H1 (cell line): ENCODE measurements around the gene SMARCB1. TPM values are rescaled to one million over a fixed set of nuclear protein-coding genes. Genes with fewer than 3 reads are reported as not detected.

Experiments used
- ATF3 ChIP-seq: IDR thresholded peaks from 2 replicates; pipeline ENCODE4 v1.6.1; 2011; ENCODE audit warnings: low read depth, mild to moderate bottlenecking, low read length; ENCODE audit not compliant: insufficient read depth
- CHD7 ChIP-seq: fragments of 300-600 bp; sonication (generic); IDR thresholded peaks from 2 replicates; pipeline ENCODE4 v1.7.1; 2012; ENCODE audit warnings: low read length, moderate library complexity, mild to moderate bottlenecking, inconsistent platforms; ENCODE audit not compliant: insufficient replicate concordance
- MAFK ChIP-seq: IDR thresholded peaks from 2 replicates; pipeline ENCODE4 v1.6.1; 2012; ENCODE audit warnings: low read depth, mild to moderate bottlenecking, improper control_type of control experiment, low read length
- NRF1 ChIP-seq: IDR thresholded peaks from 2 replicates; pipeline ENCODE4 v1.6.1; 2011; ENCODE audit warnings: mild to moderate bottlenecking, low read depth, low read length, improper control_type of control experiment
- TAF1 ChIP-seq: IDR thresholded peaks from 2 replicates; pipeline ENCODE4 v1.6.1; 2011; ENCODE audit warnings: mild to moderate bottlenecking, low read depth, low read length
- polyA plus RNA-seq, 7 experiments: library from polyadenylated mRNA; depleted of rRNA in 3 of 7; stranded (reverse) in 5 of 7; unstranded in 2 of 7; fragments of >200 nt in 5 of 7; fragments of 200-250 nt in 2 of 7; gene quantifications; 1 replicate in 5 of 7; 2 replicates in 1 of 7; 4 replicates in 1 of 7; pipeline versions ENCODE4 v1.2.1 to v1.2.3, GENCODE V29; 2011 to 2013; ENCODE audit warnings: missing spikeins in 2 of 7, mixed read lengths in 2 of 7
- total RNA-seq: library from RNA; stranded (reverse); fragmentation: NEBNext Ultra II Directional; extraction: Animal tissue kit (Norgen Biotek cat#: 25700); gene quantifications from 2 replicates; pipeline ENCODE4 v1.2.1, GENCODE V29; 2021

Gene SMARCB1
- total and polyA plus RNA-seq, 2 of the 8 experiments (the other 6 are each of a cell fraction or from before 2014, with no cell fraction given): 116 to 145 TPM

- no peak for TF ChIP-seq CHD7
- TF ChIP-seq MAFK: no peak
- no peak for TF ChIP-seq ATF3
- TF ChIP-seq NRF1: no peak
- no peak for TF ChIP-seq TAF1
Measured at GRCh38 chr22:23833017-23833751, 46.4 kb downstream of the SMARCB1 start (continued).
